NOMO-1 (cell line): ENCODE measurements around the gene ATP6V0C.
A peak's percentile ranks its signal among the peaks of the same experiment; 100 is the strongest.

Source experiments
- DNase-seq, 2 experiments: peaks; one replicate each; lab custom pipeline; 2025; ENCODE audit not compliant: unreplicated experiment in 2 of 2; lab: John Stamatoyannopoulos, UW

ATP6V0C gene

GRCh38 chr16:2490190-2491105 lies 23.3 kb upstream of the ATP6V0C start:
- no peak for DNase-seq

GRCh38 chr16:2492292-2492691 lies 21.5 kb upstream of the ATP6V0C start:
- DNase-seq: no peak

- no peak for DNase-seq
Measured at GRCh38 chr16:2493605-2494004, 20.1 kb upstream of the ATP6V0C start.

- DNase-seq: no peak
Measured at GRCh38 chr16:2494616-2495015, 19.1 kb upstream of the ATP6V0C start.

GRCh38 chr16:2495041-2495440 lies 18.7 kb upstream of the ATP6V0C start:
- DNase-seq: no peak

- DNase-seq: no peak
Measured at GRCh38 chr16:2496223-2497115, 17.3 kb upstream of the ATP6V0C start.

GRCh38 chr16:2497116-2497630 lies 16.6 kb upstream of the ATP6V0C start:
- no peak for DNase-seq

- DNase-seq: no peak
Measured at GRCh38 chr16:2497695-2498484, 15.9 kb upstream of the ATP6V0C start.

GRCh38 chr16:2498531-2499253 lies 15.1 kb upstream of the ATP6V0C start:
- DNase-seq: no peak

GRCh38 chr16:2499454-2499853 lies 14.3 kb upstream of the ATP6V0C start:
- DNase-seq: no peak

- no peak for DNase-seq
Measured at GRCh38 chr16:2499890-2500429, 13.8 kb upstream of the ATP6V0C start.

GRCh38 chr16:2500430-2500917 lies 13.3 kb upstream of the ATP6V0C start:
- DNase-seq: no peak

- DNase-seq: peak; percentile 50 to 77
Measured at GRCh38 chr16:2500918-2501750, 12.6 kb upstream of the ATP6V0C start.

GRCh38 chr16:2501946-2502895 lies 11.5 kb upstream of the ATP6V0C start:
- no peak for DNase-seq

GRCh38 chr16:2505695-2506094 lies 8.1 kb upstream of the ATP6V0C start:
- DNase-seq: no peak

- peak; percentile 80 to 86 for DNase-seq
Measured at GRCh38 chr16:2507052-2507659, 6.6 kb upstream of the ATP6V0C start.

- peak; percentile 58 to 77 for DNase-seq
Measured at GRCh38 chr16:2507665-2508064, 6.1 kb upstream of the ATP6V0C start.
